ENCODE results near the gene CFAP410. TPM values are rescaled to one million over a fixed set of nuclear protein-coding genes. Genes with fewer than 3 reads are reported as not detected.

Gene CFAP410
- total and polyA plus RNA-seq, 2 of the 8 experiments (the other 6 are each of a cell fraction or from before 2014, with no cell fraction given): 10.6 to 12.0 TPM

- Histone ChIP-seq H3K23me2 (ENCODE audit: low read depth, low read length) (no peaks in the 10 kb centered on the region), H3K79me2 (ENCODE audit: control insufficient read depth in 1 of 2, insufficient read depth in 2 of 2, low read length in 2 of 2) (no peaks in the 10 kb centered on the region), H2BK15ac (ENCODE audit: low read length) (no peak overlapping the region), H3K79me1 (ENCODE audit: low read depth, low read length) (no peaks in the 10 kb centered on the region), H3K27ac (ENCODE audit: low read depth, low read length) (no peak overlapping the region), H4K8ac (ENCODE audit: extremely low read depth, insufficient read depth, low read length) (no peak overlapping the region), H2BK120ac (replicated peaks; ENCODE audit: low read depth, low read length) (no peak overlapping the region), H2AFZ (ENCODE audit: low read length) (no peak overlapping the region), H3K18ac (ENCODE audit: extremely low read depth, low read length) (no peak overlapping the region), H3K4me1 (replicated peaks in 1 of 4; ENCODE audit: control insufficient read depth in 3 of 4, insufficient read depth in 4 of 4, low read length in 3 of 4) (no peaks in the 10 kb centered on the region), H4K5ac (ENCODE audit: insufficient read length, low read depth, low read length) (no peak overlapping the region), H3K4me3 (ENCODE audit: extremely low read depth in 1 of 4, insufficient read depth in 2 of 4, low read depth in 3 of 4, low read length in 4 of 4) (no peak overlapping the region), H3K27me3 (replicated peaks in 1 of 4; ENCODE audit: control insufficient read depth in 3 of 4, extremely low read depth in 1 of 4, insufficient read depth in 3 of 4, low read length in 3 of 4) (peaks cover 0 to 10% (median 2%) of the 10 kb centered on the region in 4 experiments; a peak in 4 of 7 replicates), H2BK12ac (ENCODE audit: low read depth, low read length) (no peak overlapping the region), H3K56ac (replicated peaks; ENCODE audit: insufficient read length, low read depth, low read length) (no peak overlapping the region), H3K4me2 (ENCODE audit: insufficient read depth in 1 of 2, low read depth in 2 of 2, low read length in 2 of 2) (no peak overlapping the region), H2BK5ac (ENCODE audit: low read depth, low read length) (no peak overlapping the region), H2AK5ac (ENCODE audit: low read depth, low read length) (no peak overlapping the region), H4K20me1 (replicated peaks in 1 of 2; ENCODE audit: control insufficient read depth in 1 of 2, insufficient read depth in 2 of 2, low read length in 2 of 2) (no peaks in the 10 kb centered on the region), H2BK20ac (ENCODE audit: low read length) (no peak overlapping the region), H3K23ac (ENCODE audit: insufficient read length) (no peak overlapping the region), H3K36me3 (ENCODE audit: control insufficient read depth in 2 of 4, insufficient read depth in 4 of 4, low read length in 3 of 4) (no peaks in the 10 kb centered on the region), H3K14ac (ENCODE audit: insufficient read length) (no peak overlapping the region), H3K9me3 (ENCODE audit: insufficient read depth in 2 of 2, low read depth in 1 of 2, low read length in 1 of 2) (no peaks in the 10 kb centered on the region), H3K9ac (replicated peaks in 1 of 4; ENCODE audit: extremely low read depth in 1 of 4, low read depth in 3 of 4, low read length in 3 of 4) (no peak overlapping the region), H3K4ac (replicated peaks; ENCODE audit: insufficient read length, low read depth, low read length) (no peak overlapping the region), H4K91ac (replicated peaks; ENCODE audit: insufficient read length, low read length) (no peak overlapping the region)
- TF ChIP-seq EGR1 (IDR thresholded peaks at IDR 0.05; ENCODE audit: borderline replicate concordance, low read depth, low read length): no peak
- no peak for TF ChIP-seq SIRT6 (IDR thresholded peaks at IDR 0.05; ENCODE audit: low read length)
- TF ChIP-seq KDM4A (IDR thresholded peaks at IDR 0.05; ENCODE audit: low read depth, low read length, severe bottlenecking): no peak
- no peak for TF ChIP-seq MAFK (IDR thresholded peaks at IDR 0.05; ENCODE audit: low read depth, low read length)
- no peak for TF ChIP-seq BCL11A (IDR thresholded peaks at IDR 0.05; ENCODE audit: low read depth in 2 of 2, low read length in 2 of 2)
- no peak for TF ChIP-seq POLR2AphosphoS5 (IDR thresholded peaks at IDR 0.05; ENCODE audit: low read depth, low read length)
- TF ChIP-seq SP1 (IDR thresholded peaks at IDR 0.05; ENCODE audit: low read depth, low read length): no peak
- TF ChIP-seq BRCA1 (IDR thresholded peaks at IDR 0.05; ENCODE audit: low read depth, low read length): no peak
- TF ChIP-seq NANOG (IDR thresholded peaks at IDR 0.05; ENCODE audit: insufficient read depth, low read depth, low read length, poor library complexity, severe bottlenecking): no peak
- no peak for TF ChIP-seq EP300 (IDR thresholded peaks at IDR 0.05; ENCODE audit: borderline replicate concordance in 1 of 2, low read depth in 2 of 2, low read length in 2 of 2)
- no peak for TF ChIP-seq HDAC2 (IDR thresholded peaks at IDR 0.05; ENCODE audit: borderline replicate concordance in 1 of 2, low read depth in 2 of 2, low read length in 2 of 2)
- TF ChIP-seq TEAD4 (IDR thresholded peaks at IDR 0.05; ENCODE audit: low read depth, low read length): no peak
- TF ChIP-seq CEBPB (IDR thresholded peaks at IDR 0.05; ENCODE audit: low read depth, low read length): no peak
- FAIRE-seq: no peak
- WGBS, 2 experiments (ENCODE audit: extremely low coverage in 1 of 2, insufficient coverage in 1 of 2, insufficient read length in 1 of 2, insufficient replicate concordance in 2 of 2, low coverage in 1 of 2, low lambda C conversion rate in 2 of 2, missing lambda C conversion rate in 1 of 2): 94% methylated on average over 6 of the region's 6 CpGs; no CpG with 5 or more reads in 1 of the 2 experiments
- ChIA-PET CTCF (ENCODE audit: partially characterized antibody) (no interaction called here), POLR2A (ENCODE audit: partially characterized antibody) (no interaction called here)
- no peak for DNase-seq (ENCODE audit: low read depth in 1 of 2, low spot score in 2 of 2)
Measured at GRCh38 chr21:44356636-44357035, 17.4 kb upstream of the CFAP410 start.

Data from H1 (cell line).